ENCODE data around the gene C17orf100.
"Not testable (repeated sequence)": the region's sequence is repeated elsewhere in the genome, so short reads cannot be mapped to it uniquely, and the experiment has no call there.

The C17orf100 gene

DNA sequence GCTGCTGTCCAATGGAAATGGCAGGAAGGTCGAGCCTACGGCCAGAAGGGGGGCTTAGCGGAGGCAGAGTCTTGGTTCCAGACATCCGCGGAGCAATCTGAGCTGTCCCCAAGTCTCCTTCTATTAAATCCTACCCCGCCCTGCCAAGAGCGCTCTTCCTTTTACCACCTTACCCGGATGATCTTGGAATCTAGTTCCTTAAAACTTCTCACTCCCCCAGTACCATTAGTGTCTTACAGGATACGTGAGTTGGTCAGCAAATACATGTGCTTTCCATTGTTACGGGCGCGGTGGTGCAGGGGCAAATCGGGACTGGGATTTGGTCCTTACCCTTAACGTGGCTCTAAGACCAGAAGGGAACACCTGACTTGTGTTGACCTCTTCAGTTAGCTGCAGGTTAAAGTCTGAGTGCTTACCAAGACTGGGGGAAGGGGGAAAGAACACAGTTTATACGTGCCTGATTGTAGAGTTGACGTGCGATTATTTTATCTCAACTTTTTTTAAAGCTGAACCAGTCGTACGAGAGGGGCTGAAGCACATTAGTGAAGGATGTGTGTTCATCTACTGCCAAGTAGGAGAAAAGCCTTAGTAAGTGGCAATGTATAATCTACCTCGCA, 10.2 kb upstream of the C17orf100 start:
- DNase-seq (ENCODE audit: low read depth) = no peak

DNA sequence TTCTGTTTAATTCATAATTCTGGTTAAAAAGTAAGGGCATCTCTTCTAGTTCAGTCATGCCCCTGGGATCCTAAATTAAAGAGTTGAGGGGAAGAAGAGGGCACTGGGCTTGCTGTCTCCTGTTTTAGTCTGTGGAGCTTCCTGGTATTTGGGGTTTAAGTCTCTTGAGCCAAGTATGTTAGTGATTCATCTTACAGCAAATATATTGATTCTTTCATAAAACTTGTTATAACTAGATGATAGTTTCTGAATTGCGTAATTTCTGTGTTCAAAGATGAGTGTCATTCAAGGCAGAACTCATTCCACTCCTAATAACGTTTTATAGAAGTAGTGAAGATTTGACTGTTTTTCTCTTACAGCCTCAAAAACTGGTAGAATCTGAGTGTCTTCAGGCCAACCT, 9.0 kb upstream of the C17orf100 start:
- DNase-seq (ENCODE audit: low read depth) = no peak

DNA sequence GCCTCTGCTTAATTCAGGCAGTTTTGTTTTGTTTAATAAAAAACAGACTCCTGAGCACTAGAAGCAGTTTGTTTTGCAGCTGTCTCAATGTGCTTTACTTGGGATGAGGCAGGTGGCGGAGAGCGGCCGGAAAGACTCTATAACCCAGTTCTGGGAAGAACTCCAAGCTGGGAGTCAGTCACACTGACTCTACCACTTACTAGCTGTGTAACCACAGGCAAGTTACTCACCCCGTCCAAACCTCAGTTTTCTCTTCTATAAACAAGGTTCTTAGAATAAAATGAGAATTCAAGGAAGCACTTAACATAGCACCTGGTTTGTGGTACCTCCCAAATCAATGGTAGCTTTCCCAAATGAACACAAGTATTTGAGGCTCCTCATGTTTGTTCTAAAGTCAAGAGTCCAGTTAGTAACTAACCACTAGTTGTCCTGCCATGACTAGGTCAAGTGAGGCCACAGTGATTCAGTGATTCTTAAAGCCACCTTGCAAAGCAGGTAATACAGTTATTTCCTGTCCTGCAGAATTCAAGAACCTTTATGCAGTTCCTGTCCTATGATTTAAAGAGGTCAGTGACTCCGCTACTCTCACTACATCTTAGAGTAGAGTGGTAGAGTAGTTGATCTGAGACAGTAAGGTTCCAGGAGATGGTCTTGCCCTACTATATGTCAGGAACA, 8.0 kb upstream of the C17orf100 start:
- no peak for DNase-seq (ENCODE audit: low read depth)

DNA sequence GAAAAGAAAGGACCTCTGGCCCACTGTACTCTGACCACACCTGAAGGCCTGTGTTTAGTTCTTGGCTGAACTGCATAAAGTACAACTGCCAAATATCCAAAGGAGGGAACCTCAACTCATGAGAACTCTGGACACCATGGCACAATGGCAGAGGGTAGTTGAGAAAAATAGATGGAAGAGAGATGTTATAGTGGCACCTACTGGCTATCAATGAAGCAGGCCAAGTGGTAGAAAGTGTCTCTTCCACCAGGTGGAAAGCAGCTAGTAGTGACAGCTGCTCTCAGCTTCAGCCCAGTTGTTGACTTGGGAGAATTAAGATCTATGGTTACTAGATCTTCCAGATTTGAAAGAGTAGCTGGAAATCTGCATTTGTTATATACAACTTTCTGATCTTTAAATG, 3.4 kb upstream of the C17orf100 start:
- DNase-seq (ENCODE audit: low read depth) = no peak

DNA sequence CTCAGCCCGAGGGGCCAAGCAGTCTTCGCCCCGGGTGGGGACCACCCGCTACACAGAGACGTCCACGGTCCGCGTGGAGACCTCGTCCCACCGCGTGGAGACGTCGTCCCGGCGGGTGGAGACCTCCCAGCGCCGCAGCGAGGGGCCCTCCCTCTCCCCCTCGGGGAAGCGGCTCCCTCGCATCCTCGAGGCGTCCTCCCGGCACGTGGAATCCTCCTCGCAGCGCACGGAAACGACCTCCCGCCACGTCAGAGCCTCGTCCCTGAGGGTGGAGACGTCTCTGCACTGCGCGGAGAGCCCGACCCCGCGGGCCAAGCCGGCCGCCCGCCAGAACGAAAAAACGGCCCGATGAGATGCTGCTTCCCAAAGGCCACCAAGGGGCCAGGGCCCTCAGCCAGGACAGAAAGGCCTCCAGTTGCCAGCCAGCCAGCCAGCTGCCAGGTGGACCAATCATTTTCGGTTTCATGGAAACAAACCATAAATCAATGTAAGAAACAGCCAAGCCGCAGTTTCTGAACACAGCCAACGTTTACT, 424 bp downstream of the C17orf100 start:
- DNase-seq (ENCODE audit: low read depth) = no peak

DNA sequence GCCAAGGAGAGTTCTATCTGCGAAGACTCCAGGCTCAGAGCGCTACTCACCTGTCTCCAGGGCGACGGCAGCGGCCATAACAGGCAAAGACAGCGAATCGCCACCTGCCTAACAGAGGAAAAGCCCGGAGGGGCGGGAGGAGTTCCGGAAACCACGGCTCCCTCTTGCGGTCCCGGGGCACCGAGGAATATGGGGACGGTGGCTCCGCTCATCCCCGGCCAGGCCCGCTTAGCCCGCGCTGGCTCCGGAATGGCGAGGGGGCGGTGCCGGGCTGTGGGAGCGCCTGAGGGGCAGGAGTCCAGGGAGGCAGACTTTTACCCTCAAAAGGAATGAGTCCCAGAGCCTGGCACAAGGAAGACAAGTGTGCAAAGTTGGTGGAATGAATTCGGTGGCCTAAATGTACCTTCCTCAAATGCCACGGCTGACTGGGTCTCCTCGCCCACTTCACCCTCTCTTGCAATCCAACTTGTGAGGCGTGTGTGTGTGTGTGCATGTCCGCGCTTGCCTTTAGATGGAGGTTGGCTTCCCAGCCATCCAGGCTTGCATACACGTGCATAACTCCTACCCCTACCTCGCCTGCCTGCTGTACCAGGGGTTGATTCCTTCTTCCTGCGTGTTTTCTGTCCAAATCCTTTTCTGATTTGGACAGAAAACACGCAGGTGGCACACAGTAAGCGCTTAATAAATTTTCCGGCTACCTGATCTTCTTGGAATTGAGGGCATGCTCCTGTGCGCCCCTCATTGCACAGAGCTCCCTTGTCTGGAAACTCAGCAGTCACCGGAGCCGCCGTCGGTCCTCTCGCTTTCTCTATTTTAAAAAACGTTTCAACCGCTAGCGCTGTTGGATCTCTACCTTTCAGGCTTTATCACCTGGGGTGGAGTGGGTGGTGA, 3.5 kb downstream of the C17orf100 start:
- no peak for DNase-seq (ENCODE audit: low read depth)

DNA sequence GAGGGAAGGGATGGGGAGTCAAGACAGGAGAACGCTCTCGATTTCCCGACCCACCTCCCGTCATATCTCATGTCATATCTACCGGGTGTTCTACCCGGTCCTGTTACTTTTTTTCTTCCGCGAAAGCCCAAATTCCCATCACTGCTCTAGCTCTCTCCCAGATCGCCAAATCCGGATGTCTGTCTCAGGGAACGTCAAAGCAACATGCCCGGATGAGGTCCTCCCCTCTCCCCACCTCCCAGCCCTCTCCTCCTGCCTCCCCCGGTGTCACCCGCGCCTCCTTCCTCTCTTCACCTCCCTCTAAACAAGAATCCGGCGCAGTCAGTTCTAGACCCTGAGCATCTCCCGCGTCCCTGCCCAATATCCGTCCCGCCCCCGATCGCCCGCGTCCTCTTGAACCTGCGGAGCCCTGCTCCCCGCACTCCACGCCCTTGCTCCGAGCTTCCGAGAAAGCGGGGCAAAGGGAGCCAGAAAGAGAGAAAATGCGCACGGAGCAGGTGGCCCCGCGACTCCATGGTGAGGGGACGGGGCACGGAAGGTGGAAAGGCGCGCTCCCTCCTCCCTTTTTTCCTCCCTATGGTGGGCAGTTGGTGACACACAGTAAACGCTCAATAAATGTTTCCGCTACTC, 4.3 kb downstream of the C17orf100 start:
- DNase-seq (ENCODE audit: low read depth) = not testable (repeated sequence)

DNA sequence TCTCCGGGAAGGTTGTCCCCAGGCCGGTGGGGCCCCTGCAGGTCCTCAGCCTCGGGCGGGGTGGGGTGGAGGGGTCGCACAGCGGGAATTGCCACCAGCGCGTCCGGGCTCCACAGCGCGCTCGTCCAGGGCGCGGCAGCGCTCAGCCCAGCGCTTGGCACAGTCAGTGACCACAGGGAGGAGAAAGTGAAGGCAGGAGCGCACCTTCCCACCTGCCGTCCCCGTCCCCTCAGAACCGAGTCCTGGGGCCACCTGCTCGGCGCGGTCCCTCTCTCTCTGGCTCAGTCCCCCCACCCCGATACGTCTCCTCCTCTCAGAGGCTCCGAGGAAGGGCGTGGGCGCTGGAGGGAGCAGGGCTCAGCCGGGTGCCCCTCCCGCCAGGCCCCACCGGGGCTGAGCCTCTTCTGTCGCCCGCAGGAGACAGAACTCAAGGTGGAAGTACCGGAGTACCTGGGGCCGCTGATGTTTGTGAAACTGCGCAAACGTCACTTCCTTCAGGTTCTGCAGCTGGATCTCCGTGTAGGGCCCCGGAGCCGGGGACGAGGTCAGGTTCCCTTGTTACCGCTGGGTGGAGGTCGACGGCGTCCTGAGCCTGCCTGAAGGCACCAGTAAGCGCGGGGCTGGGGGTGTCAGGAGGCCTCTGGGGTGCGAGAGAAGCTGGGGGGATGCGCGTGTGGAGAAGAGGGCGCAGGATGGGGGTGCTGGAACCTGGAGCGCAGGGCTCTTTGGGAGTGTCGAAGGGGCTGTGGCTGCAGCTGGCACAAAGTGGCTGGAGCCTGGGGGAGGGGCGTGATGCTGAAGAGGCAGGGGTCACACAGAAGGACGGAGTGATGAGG, 5.5 kb downstream of the C17orf100 start:
- peak; percentile 49 for DNase-seq (ENCODE audit: low read depth)

DNA sequence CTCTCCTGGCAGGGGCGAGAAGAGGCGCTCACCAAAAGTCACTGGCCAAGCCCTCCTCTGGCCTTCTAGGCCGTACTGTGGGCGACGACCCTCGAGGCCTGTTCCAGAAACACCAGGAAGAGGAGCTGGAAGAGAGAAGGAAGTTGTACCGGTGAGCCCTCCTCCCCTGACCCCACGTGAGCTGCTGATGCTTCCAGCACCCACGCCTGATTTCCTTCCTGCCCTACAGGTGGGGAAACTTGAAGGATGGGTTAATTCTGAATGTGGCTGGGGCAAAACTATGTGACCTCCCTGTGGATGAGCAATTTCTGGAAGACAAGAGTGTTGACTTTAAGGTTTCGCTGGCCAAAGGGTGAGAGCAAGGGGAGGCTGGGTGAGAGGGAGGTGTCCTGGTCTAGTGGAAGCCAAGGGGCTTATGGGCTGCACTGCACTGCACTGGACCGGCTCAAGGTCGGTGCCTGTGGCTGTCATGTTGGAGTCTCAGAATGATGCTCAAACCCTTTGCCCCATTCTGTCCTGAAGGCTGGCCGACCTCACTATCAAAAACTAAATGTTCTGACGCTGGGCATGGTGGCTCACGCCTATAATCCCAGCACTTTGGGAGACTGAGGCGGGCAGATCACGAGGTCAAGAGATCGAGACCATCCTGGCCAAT, 6.2 kb downstream of the C17orf100 start:
- no peak for DNase-seq (ENCODE audit: low read depth)

DNA sequence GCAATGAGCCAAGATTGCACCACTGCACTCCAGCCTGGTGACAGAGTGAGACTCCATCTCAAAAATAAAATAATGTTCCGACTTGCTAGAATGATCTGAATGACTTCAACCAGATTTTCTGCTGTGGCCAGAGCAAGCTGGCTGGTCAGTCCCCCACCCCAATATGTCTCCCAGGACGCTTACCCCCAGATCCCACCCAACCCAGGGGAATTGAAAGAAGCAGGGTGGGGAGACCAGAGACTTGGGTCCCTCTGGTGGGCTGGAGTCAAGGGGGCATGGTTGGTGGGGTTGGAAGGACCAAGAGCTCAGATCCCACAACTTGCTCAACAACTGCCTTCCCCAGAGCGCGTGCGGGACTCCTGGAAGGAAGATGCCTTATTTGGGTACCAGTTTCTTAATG, 6.8 kb downstream of the C17orf100 start:
- not testable (repeated sequence) for DNase-seq (ENCODE audit: low read depth)

DNA sequence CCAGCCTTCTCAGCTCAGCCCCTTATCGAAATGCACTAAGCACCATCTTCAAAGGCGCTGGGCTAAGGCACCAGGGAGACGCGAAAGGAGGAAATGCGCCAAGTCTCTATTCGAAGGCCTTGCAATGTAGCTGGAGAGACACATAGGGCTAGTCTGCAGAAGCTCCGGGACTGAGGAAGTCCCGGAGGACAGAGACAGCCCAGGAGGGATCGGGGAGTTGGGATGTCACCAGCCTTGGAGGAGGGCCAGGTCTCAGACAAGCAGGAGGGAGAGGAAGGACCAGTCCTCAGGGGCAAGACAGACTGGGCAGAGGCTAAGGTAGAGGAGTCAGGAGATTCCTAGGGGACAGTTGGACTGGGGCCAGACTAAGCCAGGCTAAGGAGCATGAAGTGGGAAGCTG, 8.5 kb downstream of the C17orf100 start:
- no peak for DNase-seq (ENCODE audit: low read depth)

DNA sequence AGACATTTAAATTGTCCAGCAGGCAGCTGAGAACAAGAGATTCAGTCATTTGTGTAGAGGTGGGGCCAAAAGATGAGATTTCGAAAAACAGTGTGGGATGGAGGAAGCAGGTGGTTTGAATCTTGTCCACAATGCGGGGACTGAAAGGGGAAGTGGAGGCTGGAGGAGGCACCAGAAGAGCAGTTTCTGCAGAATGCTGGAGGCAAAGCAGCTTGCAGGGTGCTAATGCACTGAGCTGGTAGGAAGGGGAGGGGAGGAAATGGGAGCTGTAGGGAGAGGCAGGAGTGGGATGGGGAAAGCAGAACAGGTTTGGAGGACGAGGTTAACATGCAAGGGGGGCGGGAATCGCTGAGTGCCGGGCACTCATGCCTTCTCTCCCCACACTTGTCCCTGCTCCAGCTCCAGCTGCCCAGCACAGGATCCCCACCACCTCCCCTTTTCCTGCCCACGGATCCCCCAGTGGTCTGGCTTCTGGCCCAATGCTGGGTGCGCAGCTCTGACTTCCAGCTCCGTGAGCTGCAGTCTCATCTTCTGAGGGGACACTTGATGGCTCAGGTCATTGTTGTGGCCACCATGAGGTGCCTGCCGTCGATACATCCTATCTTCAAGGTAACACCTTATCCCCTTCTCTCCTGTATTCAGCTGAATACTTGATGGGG, 9.4 kb downstream of the C17orf100 start:
- no peak for DNase-seq (ENCODE audit: low read depth)

DNA sequence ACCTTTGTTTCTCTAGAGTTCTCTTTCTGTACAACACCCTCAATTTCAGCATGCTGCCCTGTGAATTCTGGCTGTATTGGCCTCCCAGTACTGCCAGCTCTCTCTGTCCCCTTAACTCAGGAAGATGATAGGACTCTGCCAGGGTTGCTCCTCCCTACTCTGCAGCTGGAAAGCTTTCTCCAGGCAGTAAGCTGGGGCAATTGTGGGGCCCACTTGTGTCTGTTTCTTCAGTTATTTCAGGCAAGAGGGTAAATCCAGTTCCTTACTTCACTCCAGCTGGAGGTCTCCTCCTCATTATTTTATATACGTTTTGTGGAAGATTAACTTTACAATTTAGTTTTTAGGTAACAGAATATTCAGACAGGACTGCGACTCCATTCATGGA, 9.9 kb downstream of the C17orf100 start:
- DNase-seq (ENCODE audit: low read depth) = no peak

DNA sequence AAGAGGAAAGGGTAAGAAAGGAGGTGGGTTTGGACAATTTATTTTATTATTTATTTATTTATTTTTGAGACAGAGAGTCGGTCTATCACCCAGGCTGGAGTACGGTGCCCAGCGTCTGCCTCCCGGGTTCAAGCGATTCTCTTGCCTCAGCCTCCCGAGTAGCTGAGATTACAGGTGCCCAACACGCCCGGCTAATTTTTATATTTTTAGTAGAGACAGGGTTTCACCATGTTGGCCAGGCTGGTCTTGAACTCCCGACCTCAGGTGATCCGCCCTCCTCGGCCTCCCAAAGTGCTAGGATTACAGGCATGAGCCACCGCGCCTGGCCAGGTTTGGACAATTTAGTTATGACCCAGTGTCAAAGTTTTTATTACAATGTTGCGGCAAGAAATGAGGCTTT, 11.6 kb downstream of the C17orf100 start:
- DNase-seq (ENCODE audit: low read depth) = not testable (repeated sequence)

DNA sequence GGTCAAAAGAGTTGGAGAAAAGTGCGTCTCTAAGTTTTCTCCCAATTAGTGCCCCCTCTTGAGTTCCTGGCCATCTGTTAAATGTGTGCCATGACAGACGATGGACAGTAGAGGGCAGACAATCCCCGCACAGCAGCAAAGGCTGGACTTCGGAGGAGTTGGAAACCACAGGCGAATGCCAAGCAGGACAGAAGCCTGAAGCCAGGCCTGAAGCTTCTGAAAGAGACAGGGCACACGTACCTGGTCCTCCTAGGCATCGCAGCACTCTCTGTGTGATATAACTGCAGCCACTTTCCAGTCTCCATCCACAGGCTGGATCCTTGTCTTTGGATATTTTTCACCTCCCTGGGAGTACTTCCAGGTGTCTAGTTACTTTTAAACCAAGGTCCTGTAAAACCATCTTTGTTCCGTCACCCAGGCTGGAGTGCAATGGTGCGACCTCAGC, 14.5 kb downstream of the C17orf100 start:
- DNase-seq (ENCODE audit: low read depth) = no peak

DNA sequence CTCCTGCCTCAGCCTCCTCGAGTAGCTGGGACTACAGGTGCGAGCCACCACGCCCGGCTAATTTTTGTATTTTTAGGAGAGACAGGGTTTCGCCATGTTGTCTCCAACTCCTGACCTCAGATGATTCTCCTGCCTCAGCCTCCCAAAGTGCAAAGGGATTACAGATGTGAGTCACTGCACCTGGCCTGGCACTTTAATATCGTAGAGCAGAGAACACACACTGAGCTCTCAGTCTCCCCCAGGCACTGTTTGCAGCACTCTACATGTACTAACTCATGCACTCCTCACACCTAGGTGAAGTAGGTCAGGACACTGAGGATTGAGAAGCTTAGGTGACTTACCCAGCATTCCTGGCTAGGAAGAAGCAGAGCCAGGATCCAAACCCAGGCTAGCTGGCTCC, 15.0 kb downstream of the C17orf100 start:
- DNase-seq (ENCODE audit: low read depth) = no peak

DNA sequence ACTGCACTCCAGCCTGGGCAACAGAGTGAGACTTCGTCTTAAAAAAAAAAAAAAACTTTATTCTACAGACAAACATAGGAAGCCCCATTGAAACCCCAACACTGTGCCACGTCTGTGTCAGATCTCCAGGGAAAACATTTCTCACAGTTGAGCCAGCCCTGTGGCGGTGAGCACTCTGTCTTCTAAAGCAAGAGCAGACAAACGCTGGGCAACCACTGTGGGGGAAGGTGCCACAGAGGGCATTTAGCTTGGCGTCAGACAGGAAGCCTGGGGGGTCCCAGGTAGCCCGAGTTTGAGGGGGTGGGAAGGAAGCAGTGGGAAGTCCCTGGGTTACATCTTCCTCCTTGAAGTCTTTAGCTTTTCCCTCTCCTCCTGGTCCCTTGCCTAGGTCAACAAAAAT, 16.0 kb downstream of the C17orf100 start:
- DNase-seq (ENCODE audit: low read depth) = no peak

DNA sequence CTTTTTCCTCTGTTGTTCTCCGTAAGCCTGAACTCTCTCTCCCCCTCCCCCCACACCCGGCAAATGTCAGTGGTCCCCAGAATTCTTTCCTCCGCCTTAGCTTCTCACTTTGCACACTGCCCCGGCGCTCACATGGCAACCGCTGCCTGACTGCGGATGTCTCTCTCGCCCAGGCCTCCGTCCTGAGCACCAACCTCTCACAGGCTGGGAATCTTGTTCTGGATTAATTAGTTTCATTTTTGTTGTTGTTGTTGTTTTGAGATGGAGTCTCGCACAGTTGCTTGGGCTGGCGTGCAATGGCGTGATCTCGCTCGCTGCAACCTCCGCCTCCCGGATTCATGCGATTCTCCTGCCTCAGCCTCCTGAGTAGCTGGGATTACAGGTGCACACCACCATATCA, 16.7 kb downstream of the C17orf100 start:
- no peak for DNase-seq (ENCODE audit: low read depth)

DNA sequence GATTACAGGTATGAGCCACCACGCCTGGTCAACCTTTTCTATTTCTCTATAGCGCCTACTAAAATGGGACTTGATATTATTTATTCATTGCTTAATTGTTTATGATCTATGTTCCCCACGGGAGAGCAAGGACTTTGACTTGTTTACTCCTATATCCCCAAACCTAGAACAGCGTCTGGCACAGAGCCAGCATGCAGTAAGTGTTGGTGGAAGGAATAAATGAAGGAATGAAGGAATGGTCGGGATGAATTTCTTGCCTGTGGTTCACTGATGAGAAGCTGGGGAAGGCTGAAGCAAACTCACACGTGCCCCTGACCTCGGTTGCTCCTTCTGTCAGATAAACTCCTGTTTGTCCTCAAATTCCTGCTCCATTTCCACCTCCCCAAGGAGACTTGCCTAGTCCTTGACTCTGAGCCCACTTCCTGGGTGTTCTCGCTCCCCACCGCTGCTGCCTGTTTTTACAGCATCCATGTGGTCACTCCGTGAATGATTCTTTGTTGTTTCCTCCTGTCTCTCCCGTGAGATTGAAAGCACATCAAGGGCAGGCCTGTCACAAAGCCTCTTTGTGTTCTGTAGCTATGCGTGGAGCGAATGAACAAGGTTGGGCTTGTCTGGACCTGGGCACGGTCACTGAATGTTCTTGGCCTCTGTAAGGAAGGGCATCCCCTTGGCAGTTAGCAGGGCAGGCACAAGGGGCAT, 17.3 kb downstream of the C17orf100 start:
- no peak for DNase-seq (ENCODE audit: low read depth)

Measured in activated T-helper 9 cell treated with anti-CD3 and anti-CD28 coated beads, Interleukin-2, amount 50 U/mL, for 16 hours (primary cell).